ENCODE results near the gene NOL3.

The NOL3 gene

DNA sequence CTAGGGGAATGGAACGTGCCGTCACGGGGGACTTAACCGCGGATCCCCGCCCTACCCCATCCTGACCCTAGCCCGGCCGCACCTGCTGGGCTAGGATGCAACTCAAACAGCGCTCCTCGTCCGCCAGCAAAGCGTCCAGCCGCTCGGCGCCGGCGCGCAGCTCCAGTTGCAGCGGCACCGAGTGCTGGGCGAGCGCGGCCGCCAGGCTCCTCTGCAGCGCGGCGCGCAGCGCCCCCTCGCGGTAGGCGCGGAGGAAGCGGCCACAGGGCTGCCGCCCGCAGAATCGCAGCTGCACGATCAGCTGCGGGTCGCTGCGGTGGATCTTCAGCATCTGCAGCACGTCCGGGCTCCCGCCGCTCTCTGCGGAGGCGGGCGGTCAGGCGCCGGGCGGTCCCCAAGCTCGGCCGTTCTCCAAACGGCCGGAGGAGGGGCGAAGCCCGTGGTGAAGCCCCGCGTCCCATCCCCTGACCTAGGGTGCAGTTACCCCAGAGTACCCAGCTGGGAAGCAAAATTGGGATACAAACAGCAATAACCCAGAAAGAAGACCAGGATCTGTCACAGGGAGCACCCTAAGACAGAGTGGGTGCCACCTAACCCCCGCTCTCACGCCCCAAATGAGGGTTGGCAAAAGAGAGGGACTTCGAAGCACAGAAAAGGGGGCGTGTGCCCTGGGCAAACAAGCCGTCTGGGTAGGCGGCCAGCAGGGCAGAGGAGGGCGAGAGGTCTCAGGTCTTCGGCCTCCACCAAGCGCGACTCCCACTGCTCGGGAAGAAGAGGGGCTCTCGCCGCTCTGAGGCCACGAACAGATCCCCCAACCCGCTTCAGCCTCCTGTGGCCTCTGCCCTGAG, 14.8 kb upstream of the NOL3 start:
- DNase-seq, result peak; percentile 82 to 94 (median 90)

DNA sequence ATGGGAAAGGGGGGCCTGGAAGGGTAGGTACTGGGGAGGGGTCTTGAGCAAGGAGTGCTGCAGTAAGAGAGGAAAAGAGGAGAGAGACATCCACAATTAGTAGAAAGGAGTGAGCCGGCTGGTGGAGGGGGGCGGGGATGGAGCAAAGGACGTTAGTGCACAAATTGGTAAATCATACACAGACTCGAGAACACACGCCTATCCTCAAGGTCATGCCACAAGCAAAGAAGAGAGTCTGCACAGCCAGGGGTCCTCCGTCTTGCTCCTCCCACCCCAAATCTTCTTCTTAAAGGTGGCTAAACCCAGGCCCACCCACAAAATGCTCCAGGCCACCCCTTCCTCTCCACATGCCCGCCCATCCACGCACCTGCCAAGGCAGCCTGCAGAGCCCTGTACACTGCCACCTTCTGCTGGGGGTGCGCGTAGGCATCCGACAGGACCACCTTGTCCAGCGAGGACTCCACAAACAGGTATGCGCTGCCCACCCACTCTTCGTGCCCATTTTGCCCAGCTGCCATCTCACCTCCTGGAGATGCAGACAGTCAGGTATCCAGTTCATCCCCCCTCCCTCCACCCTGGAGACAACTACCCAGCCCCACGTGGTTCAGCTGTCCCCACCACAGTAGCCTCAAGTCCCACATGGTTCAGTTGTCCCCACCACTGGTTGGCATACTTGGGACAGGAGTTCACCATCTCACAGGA, 14.0 kb upstream of the NOL3 start:
- DNase-seq, result no peak

- no peak for DNase-seq
Observed at GRCh38 chr16:67157106-67157748, 13.1 kb upstream of the NOL3 start.

DNA sequence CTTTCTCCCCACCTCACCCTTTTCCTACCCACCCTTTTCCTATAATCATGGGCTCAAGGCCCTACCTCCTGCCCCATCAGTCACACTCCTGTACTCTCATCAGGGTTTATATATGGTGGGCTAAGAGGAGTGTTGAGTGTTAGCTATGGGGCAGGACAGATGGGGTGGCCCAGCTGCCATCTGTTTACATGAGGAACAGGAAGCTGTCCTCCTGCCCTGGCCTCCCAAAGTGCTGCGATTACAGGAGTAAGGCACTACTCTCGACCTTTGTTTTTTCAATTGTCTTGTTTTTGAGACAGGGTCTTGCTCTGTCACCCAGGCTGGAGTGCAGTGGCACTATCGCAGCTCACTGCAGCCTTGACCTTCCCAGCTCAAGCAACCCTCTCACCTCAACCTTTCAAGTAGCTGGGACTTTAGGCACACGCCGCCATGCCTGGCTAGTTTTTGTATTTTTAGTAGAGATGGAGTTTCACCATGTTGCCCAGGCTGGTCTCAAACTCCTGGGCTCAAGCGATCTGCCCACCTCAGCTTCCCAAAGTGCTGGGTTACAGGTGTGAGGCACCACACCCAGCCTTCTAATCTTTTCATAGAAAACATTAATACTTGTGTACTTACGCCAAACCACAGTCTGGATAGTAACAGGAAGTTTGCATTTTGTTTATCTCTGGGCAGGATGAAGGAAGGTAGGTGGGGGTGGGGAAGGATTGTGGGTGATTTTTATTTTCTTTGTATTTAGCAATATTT, 12.3 kb upstream of the NOL3 start:
- DNase-seq, result no peak

- DNase-seq, result peak; percentile 42 to 77 (median 68)
Observed at GRCh38 chr16:67158637-67159600, 11.4 kb upstream of the NOL3 start.

GRCh38 chr16:67161595-67162058, 8.7 kb upstream of the NOL3 start:
- DNase-seq, result no peak

- peak in 3 of 4 experiments; percentile 51 to 56 (median 52) for DNase-seq
Observed at GRCh38 chr16:67162506-67163163, 7.7 kb upstream of the NOL3 start.

DNA sequence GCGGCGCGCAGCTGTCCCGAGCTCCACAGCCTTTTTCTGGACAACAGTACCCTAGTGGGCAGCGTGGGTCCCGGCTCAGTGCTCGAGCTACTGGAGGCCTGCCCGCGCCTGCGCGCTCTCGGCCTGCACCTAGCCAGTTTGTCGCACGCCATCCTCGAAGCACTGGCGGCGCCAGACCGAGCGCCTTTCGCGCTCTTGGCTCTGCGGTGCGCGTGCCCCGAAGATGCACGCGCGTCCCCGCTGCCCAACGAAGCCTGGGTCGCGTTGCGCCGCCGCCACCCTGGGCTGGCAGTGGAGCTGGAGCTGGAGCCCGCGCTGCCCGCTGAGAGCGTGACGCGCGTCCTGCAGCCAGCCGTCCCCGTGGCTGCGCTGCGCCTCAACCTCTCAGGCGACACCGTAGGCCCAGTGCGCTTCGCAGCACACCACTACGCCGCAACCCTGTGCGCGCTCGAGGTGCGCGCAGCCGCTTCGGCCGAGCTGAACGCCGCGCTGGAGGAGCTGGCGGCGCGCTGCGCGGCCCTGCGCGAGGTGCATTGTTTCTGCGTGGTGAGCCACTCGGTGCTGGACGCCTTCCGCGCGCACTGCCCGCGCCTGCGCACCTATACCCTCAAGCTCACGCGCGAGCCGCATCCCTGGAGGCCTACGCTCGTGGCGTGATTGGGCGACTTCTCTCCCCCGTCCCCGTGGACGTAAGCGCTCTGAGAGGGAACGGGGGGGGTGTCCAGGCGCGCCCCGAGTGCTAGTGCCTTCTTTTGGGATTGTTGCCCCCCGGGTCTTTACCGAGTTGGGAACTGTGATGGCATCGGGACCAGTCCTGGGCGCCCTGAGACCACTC, 7.0 kb upstream of the NOL3 start:
- peak in 3 of 4 experiments; percentile 50 to 71 (median 60) for DNase-seq

DNA sequence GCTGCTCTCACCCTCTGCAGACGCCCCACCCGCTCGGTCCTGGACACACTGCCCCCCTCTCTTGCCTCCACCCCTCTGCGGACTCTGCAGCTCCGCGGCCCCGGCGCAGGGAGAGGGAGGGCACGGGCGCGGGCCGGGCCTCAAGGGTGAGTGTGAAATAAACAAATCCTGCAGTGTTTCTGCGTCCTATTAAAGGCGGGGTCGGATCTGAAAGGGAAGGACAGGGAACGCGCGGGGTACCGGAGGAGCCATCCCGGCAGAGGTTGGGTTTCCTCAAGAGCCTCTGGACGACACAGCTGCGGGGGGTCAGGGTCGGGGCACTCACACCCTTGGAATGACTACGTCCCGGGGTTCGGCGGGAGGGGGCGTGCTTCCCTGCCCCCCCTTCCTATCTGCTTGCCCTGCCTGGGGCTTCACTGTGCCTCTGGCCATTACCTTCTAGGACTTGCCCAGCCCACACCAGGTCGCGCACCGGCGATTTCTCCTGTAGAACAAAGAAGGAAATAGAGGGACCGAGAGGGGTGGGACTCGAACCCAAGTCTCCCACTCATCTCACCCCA, 6.3 kb upstream of the NOL3 start:
- peak in 1 of 4 experiments; percentile 34 for DNase-seq

- peak; percentile 80 to 94 (median 88) for DNase-seq
Observed at GRCh38 chr16:67164599-67165061, 5.7 kb upstream of the NOL3 start, which contains the start of gene HSF4. Gene HSF4 (plus strand): TSS chr16:67164745. CDS start chr16:67164812, 67 bp downstream.

DNA sequence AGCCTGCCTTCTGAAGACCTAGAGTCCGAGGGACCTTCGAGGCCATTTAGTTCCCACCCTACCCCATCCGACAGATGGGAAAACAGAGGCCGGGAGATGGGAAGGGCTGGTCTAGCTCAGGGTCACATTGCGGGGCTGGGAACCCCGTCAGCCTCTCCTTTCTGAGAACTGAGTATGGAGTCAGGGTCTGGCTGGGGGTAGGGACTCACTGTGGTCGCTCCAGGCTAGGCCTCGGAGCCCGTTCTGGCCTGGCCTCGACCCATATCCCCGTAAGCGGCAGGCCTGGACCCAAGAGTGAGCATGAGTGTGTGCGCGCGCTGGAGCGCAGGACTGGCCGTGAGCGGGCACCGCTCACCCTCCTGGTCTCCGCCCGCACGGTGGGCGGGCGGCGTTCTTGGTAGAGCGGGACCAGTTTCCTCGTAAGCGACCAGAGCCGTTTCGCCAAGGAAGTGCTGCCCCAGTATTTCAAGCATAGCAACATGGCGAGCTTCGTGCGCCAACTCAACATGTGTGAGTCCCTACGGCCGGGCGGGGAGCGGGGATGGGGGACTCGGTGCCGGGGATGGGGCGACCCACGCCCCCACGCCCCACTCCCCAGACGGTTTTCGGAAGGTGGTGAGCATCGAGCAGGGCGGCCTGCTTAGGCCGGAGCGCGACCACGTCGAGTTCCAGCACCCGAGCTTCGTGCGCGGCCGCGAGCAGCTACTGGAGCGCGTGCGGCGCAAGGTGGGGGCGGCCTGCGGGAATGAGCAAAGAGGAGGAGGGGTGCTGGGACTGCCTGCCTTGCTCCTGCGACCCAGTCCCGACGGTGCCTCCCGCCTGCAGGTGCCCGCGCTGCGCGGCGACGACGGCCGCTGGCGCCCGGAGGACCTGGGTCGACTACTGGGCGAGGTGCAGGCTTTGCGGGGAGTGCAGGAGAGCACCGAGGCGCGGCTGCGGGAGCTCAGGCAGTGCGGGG, 4.9 kb upstream of the NOL3 start:
- peak in 3 of 4 experiments; percentile 27 to 52 (median 36) for DNase-seq

DNA sequence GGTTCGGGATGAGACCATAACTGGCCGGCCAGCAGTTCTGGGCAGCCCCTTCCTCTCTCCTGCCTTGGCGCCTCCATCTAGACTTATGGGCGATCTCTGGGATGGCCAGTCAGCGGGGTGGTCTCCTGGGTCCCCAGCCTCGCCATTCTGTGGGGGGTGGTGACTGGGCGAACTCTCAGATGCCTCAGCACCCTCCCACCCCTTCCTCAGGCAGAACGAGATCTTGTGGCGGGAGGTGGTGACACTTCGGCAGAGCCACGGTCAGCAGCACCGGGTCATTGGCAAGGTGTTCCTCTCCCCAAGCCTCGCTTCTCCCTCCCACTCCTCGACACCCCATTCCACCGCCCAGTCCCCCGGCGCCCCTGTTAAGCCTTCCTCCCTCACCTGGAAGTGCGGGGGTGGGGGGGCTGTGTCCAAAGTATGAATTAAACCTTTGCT, 4.2 kb upstream of the NOL3 start:
- peak in 1 of 4 experiments; percentile 21 for DNase-seq

DNA sequence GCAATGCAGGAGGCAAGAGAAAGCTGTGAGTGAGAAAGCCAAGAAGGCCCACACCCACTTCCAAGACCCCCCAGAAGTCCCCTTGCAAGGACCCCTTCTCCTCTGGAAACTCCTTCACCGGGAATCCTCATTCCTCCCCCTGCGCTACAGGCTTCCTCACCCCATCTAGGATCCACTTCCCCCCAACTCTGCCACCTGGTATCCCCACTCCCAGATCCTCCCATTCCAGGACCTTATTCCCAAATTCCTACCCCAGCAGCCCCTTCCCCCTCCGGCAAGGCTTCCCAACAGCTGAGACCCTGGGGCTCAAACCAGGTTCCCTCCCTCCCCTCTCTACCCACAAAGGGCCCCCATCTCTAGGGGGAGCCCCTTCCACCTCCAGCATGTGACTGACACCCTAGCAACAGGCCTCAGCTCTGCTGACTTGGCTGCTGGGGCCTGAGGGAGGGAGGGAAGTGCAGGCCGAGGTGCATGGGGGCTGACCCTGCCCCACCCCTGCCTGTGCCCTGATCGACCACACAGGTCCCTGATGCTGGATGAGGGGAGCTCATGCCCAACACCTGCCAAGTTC, 3.7 kb upstream of the NOL3 start:
- DNase-seq, result peak in 3 of 4 experiments; percentile 25 to 45 (median 41)

- DNase-seq, result no peak
Observed at GRCh38 chr16:67167588-67167987, 2.8 kb upstream of the NOL3 start.

GRCh38 chr16:67169011-67169451, 1.3 kb upstream of the NOL3 start:
- no peak for DNase-seq

DNA sequence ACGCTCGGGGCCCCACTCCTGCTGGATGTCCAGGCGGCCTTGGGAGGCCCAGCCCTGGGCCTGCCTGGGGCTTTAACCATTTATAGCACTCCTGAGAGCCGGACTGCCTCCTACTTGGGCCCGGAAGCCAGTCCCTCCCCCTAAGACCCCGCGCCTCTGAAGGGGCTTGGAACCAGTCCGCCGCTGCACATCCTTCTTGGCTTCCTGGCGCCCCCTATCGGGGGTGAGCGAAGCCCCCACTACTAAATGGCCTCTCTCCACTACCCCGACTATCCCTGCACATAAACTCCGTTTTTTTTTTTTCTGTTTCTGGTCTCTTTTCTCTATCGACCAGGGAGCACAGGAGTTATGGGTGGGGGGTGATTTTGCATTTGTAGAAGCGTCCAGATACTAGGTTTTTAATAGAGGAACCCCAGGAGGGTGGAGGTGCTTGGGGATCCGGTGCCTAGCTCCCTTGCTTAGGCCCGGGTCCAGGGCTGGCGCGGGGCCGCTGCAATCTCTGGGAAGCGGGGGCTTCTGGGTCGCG, 633 bp upstream of the NOL3 start:
- DNase-seq, result peak in 3 of 4 experiments; percentile 36 to 63 (median 60)
